GM21526 (cell line): Measurements from ENCODE around the gene APBA2.

Source experiments
- ATAC-seq: cut with Tn5 transposase; IDR thresholded peaks from one replicate; pipeline ENCODE4 v1.9.1; 2021; ENCODE audit warnings: moderate library complexity; ENCODE audit not compliant: unreplicated experiment, low FRiP score

The APBA2 gene

DNA sequence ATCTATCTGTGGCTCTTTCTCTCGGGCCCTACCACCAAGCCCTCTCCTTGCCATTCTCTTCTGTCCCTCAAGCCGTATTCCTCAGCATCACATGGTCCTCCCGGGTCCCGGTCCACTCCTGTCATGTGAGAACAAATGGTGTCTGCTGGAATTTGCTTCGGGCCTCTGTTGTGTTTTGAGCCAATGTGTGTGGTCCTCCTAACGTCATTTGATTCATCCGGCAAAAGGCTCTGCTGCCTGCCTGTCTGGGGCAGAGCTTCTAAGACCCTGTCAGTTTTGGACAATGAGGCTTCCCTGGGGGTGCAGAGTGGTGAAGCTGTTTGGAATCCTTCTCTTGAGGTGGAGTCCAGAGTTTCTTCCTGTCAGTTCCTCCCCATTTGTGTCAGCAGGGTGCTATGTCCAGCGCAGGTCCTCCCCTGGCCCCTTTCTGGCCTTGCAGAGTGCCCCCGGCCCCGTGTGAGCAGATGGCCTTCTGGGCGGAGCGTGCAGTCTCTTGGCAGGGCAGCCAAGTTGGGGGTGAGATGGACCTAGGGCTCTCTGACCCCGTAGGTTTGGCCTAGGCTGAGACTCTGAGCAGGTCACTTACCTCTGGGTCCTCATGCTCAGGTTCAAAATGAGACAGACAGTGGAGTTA lies 93.6 kb downstream of the APBA2 start:
- ATAC-seq: no peak

DNA sequence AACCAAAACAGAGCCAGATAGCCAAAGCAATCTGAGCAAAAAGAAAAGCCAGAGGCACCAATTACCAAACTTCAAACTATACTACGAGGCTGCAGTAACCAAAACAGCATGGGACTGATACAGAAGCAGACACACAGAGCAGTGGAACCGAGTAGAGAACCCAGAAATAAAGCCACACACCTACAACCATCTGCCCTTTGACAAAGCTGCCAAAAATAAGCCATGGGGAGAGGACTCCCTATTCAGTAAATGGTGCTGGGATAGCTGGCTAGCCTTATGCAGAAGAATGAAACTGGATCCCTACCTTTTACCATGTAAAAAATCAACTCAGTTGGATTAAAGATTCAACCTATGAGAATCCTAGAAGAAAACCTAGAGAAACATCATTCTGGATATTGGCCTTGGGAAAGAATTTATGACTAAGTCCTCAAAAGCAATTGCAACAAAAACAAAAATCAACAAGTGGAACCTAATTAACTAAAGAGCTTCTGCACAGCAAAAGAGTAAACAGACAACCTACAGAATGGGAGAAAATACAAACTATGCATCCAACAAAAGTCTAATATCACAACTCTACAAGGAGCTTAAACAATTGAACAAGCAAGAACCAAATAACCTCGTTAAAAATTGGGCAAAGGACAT lies 95.1 kb downstream of the APBA2 start:
- ATAC-seq: no peak

DNA sequence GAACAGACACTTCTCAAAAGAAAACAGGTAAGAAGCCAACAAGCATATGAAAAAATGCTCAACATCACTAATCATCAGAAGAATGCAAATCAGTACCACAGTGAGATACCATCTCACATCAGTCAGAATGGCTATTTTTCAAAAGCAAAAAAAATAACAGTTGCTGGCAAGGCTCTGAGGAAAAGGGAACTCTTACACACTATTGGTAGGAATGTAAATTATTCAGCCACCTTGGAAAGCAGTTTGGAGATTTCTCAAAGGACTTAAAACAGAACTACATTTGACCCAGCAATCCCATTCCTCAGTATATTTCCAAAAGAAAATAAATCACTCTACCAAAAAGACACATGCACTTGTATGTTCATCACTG lies 95.6 kb downstream of the APBA2 start:
- ATAC-seq: no peak

DNA sequence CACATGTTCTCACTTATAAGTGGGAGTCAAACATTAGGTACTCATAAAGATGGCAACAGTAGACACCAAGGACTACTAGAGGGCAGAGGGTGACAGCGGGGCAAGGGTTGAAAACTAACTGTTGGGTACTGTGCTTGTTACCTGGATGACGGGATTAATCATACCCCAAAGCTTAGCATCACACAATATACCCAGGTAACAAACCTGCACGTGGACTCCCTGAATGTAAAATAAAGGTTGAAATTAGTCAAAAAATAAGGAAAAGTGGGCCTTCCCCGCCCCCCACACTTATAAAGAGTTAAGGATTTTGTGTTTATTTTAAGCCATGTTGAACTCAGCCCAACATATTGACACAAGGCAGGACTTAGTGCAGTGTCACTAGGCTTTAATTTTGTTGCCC lies 96.1 kb downstream of the APBA2 start:
- ATAC-seq: no peak

DNA sequence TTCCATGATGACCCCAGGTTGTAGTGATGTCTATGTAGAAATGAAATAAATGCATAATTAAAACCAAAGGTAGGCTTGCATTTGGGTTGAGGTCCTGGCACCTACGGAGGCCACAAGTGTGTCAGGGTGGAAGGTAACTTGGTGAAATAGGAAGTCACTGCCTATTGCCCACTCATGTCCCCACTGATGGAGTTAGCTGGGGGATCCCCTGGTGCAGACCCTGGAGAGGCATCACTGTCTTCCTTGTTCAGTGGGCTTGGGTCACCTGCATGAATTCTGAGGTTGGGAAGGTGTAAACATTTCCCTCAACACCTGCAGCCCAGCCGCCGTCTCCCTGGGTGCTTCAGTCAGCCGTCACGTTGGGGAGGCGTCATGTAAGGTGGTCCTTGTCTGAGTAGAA lies 97.1 kb downstream of the APBA2 start:
- no peak for ATAC-seq

DNA sequence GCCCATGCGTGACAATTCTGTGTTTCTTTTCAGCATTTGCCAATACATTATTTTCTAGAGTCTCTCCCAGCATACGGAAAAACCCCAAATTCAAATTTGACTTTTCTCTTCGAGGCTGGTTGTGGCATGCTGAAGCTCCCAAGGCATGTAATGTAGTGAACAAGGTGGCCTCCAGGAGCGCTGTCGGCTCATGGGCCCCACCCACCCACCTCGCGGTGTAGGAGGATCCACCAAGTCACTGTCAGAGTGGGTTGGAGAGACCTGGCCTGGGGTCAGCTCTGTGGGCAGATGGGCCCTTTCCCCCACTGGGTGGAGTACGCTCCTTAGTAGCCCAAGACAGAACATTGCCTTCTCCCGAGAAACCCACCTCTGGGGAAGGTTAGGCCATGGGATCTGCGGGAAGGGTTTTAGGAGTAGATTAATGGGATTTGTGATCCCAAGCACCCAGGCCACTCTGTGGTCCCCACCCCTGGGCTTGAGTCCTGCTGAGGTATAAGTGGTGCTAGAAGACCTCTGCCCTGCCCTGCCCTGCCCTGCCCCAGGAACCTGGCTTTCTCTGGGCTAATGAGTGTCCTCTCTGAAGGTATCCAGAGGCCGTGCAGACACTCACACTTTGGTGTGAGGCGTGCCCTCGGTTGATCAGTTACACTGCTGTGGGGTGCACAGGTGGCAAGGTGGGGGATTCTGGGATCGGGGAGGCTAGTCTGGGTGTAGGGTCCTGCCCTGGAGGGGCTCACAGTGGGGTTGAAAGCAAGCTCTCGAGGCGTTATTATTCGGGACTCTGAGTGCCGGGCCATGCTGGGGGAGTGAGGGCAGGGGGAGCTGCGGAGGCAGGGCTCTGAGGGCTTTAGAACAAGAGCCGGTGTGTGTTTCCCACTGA lies 97.9 kb downstream of the APBA2 start:
- ATAC-seq: no peak

DNA sequence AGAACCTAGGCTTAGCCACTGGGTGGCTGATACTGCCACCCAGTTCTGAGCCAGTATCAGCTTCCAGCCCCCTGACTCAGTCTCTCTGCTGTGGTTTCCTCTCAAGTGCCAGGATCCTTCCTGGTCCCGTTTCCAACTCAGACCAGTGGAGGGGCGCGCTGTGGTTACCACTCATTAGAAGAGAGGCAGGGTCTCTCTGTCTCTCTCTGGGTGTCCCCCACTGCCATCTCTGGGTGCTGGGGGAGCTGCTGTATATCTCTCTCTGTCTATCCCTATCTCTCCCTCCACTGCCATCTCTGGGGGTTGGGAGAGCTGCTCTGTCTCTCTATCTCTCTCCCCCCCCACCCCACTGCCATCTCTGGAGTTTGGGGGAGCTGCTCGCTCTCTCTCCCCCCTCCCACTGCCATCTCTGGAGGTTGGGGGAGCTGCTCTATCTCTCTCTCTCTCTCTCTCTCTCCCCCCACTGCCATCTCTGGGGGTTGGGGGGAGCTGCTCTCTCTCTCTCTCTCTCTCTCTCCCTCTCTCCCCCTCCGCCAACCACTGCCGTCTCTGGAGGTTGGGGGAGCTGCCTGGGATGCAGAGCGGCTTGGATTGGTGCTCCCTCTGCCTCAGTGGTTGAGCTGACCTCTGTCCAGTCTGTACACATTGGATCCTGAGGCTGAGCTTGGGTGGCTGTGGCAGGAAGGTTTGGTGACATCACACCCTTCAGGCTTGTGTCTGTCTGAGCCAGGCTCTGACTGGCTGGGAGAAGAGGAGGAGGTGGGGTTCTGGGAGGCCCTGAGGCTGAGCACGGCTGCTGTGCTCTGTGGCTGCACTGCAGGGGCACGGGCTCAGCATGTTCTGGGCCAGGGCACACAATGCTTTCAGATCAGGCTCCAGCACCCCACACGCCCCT lies 98.9 kb downstream of the APBA2 start:
- ATAC-seq: no peak

DNA sequence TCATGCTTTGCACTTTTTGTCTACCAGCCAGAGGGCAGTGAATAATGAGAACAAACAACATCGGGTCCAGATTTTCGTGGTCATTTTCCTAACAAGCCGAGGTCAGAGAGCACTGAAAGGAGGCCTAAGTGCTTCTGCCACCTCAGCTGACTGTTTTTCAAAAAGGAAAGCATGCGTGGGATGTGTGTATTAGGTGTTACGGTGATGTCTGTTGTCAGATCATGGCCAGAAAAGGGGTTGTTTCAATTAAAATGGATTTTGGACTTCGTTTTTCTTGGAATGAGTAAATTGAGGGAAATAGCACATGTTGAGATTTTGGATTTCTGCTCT lies 99.5 kb downstream of the APBA2 start:
- ATAC-seq: no peak

DNA sequence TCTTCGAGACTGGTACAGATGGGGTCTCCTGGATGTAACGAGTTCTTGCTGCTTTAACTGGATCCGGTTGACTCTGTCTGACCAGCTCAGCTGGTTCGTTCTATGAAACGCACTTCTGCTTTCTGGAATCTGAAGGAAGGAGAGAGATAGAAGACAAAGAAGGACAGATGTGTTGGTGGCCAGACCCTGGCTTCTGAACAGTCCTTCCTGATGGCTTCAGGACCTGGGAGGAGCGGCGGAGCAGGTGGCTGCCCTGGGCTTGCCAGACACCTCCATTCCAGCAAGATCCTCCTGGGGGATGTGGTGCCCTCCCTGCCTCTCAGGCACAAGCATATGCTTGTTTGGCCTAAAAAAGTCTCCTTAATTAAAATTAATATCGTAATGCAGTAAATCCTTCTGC lies 99.9 kb downstream of the APBA2 start:
- no peak for ATAC-seq

DNA sequence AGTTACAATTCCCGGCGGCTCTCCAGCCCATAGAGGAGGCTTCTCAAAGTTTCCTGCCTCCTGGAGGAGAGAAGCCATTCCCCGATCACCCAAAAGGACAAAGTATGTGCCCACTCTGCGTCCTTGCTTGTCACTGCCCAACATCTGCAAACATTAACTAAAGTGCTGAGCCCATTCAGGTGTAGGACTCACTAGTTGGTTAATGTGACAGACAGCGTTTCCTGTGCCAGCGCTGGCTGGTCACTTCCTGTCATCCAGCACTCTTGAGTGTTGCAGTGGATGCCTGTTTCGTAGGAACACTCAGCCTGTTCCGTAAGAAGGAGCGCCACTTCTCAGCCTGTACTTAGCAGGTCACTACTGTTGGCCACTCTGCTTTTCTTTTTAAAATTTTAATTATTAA lies 100.3 kb downstream of the APBA2 start:
- ATAC-seq: no peak

DNA sequence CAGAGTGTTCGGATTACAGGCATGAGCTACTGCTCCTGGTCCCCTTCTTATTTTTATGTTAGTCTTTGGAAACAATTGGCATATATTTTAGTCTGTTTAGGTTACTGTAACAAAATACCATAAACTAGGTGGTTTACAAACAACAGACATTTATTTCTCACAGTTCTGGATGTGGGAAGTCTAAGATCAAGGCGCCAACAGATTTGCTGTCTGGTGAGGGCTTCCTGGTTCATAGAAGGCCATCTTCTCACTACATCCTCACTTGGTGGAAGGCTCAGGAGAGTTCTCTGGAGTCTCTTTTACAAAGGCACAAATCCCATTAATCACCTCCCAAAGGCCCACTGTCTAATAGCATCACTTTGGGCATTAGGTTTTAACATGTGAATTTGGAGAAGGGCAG lies 101.0 kb downstream of the APBA2 start:
- ATAC-seq: no peak

DNA sequence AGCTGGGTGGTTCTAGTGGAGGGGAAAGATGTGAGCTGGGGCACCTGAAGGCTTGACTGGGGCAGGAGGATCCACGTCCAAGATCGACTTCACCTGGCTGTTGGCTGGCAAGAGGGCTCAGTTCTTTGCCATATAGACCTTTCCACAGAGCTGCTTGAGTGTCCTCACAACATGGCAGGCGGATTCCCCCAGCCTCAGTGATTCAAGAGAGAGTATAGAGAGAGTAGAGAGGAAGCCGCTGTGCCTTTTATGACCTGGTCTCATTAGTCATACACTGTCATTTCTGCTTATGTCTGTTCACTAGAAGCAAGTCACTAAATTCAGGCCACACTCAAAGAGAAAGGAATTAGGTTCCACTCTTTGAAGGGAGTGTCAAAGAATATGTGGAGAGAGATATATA lies 101.6 kb downstream of the APBA2 start:
- no peak for ATAC-seq

DNA sequence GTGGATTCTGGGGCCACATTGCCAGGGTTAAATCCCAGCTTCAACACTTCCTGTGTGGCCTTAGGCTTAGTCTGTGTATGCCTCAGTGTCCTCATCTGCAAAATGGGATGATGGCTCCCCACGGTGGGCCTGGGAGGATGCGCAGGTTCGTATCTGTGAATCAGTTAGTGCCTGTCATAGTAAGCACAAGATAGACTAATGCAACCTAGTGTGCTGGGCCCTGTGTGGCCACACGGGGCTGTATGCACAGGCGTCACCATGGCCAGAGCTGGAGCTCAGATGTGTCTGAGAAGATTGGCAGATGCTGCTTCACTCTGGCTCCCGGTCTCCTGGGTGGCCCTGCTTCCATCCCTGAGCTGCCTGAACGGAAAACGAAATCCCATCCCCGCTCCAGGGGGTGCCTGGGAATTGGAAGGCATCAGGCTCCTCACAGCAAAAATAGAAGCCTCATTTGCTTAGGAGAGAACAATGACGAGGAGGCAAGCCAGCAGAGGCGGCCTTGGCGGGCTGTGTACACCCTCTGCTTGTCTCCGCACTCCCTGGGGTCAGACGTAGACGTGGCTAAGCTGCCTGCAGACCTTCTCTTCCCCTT lies 103.6 kb downstream of the APBA2 start:
- no peak for ATAC-seq

DNA sequence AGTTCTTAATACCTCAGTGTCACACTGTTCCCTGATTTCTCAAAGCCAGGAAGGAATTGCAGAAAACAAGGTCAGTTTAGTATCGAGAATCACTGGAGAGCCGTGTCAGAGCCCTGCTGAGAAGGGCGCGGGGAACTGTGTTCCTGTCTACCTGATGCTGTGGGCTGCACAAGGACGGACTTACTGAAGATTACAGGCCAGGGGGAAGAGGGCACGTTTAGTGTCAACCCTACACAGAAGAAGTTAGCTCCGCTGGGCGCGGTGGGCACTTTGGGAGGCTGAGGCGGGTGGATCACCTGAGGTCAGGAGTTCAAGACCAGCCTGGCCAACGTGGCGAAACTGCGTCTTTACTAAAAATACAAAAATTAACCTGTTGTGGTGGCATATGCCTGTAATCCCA lies 104.1 kb downstream of the APBA2 start:
- ATAC-seq: no peak

DNA sequence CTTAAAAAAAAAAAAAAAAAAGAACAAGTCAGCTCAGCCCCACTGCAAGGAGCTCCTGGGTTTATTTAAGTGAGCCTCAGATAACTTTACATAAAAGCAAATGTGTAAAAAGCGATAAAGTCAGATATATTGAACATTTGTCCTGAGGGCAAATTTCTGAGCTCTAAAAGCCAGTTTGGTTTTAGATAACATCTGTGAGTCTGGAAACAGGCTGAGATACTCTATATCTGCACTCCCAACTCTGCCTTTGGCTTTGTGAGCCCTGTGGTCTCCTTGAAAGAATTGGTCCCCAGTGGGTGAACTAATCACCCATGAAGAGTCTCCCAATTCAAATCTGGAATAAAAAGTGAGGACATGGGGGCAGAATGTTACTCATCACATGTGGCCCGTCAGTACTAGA lies 104.6 kb downstream of the APBA2 start:
- ATAC-seq: no peak

DNA sequence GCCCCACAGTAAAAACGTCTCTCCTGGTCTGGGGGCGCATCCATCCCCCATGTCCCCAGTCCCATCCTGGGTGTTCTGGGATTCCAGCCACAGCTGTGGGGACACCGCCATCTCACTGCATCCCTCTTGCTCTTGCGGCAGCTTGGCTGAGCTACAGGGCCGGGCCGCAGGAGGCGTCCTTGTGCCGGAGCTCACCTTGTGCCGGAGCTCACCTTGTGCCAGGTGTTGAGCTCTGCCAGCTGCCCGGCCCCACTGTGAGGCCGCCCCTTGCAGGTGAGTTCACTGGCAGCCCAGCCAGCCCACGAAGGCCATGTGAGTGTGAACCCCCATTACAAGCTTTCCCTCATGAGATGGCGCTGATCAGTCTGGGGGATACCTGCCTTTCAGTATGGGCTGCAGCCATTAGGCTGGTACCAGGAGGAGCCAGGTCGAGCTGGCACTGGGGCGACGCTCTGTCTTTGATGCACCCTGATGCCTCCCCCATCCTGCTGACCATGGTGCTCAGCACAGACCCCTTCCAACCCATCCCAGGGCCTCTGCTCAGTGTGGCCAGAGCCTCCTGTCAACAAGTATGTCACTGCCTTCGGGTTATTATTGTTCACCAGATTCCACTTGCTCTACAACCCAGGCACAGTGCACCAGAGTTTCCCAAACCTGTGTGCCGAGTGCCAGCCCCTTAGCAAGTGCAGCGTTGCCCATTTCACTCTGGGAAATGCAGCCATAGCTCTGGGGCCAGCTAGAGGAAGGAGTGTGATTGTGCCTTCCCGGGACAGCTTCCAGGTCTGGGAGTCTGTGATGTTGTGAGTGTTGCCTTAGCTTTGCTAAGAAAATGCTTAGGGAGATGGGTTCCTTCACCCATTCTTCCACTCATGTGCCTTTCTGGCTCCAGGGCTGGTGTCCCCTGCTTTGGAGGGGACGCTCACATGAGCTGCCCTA lies 105.7 kb downstream of the APBA2 start:
- no peak for ATAC-seq

DNA sequence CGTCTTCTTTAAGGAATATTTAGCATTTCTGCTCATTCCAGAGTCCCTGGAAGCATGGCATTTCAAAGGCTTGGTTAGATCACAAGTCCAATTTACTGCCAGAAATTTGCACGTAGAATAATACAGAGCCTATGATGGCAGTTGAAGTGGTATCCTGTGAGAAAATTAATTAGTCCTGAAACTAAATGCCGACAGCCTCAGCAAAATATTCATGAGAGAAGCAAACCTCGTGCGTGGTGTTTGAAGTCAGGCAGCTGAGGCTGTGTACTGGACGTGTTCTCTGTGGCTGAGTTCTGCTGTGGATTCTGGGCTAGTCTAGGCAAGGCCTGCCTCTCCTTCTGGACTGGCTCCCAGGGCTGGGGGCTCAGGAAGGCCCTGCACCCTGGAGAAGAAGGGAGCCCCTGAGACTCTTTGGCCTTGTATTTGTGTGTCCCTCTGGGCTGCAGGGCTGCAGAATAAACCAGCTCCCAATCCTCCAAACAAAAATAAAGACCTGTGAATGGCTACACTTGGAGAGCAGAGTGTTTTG lies 106.6 kb downstream of the APBA2 start:
- ATAC-seq: no peak

DNA sequence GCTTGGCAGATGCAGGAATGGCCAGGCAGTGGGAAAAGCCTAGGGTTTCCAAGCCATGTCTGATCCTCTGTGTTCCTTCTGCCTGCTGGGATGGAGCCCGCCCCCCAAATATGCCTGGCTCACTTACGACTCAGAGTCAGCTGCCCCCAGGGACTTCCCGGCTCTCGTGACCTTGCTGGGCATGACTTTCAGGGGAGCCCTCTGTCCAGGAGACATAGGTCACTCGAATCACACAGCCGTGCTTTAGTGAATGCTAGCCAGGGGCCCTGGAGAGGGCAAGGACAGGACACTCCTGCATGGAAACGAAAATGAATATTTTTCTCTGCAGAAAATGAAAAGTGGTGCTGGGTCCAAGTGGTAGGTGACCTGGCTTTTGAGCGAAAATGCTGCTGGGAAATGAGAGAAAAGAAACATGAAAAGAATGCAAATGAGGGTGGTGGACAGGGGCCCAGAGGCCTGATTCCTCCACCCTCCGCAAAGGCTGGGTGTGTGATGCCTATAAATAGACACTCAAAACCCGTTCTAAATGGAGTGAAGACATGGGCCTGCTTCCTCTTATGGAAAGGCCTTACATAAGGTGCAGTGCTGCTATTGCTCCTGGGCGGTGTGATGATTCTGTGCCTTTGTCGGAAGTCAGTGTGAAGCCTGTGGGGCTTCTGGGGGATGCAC lies 107.4 kb downstream of the APBA2 start:
- no peak for ATAC-seq

DNA sequence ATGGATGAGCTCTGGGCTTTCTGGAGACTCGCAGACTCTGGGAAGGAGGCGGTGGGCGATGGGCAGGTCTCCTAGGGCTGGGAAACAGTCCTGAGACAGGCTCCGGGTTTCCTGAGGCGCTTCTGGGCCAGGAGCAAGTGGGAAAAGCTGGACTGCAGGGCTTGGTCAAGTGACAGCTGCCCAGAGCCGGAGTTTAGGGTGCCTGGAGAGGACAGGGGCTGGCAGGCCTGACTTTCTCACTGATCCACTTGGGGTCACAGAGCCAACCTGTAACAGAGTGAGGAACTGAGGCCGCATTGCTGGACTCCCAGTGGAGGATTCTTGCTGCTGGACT lies 107.9 kb downstream of the APBA2 start:
- ATAC-seq: no peak
